NCI-H2196 treated with DMSO at 0.1 percent for 48 hours (cell line): ENCODE results near the gene UBAC2.

Experiments
- DNase-seq: peaks from one replicate; lab custom pipeline; 2025; ENCODE audit not compliant: unreplicated experiment; lab: John Stamatoyannopoulos, UW

Gene UBAC2

GRCh38 chr13:99374169-99374991 is 173.7 kb downstream of the UBAC2 start:
- no peak for DNase-seq

- DNase-seq, result no peak
These were observed 174.5 kb downstream of the UBAC2 start for GRCh38 chr13:99374994-99375737.

GRCh38 chr13:99375738-99376080 is 175.1 kb downstream of the UBAC2 start:
- no peak for DNase-seq

GRCh38 chr13:99376132-99376531 is 175.5 kb downstream of the UBAC2 start:
- no peak for DNase-seq

- no peak for DNase-seq
These were observed 176.3 kb downstream of the UBAC2 start for GRCh38 chr13:99376924-99377323.

- DNase-seq, result no peak
These were observed 177.0 kb downstream of the UBAC2 start for GRCh38 chr13:99377641-99378040.

- DNase-seq, result no peak
These were observed 178.5 kb downstream of the UBAC2 start for GRCh38 chr13:99378985-99379733.

- DNase-seq, result no peak
These were observed 179.5 kb downstream of the UBAC2 start for GRCh38 chr13:99379856-99380801.

- no peak for DNase-seq
These were observed 180.4 kb downstream of the UBAC2 start for GRCh38 chr13:99380921-99381645.

GRCh38 chr13:99381766-99382165 is 181.1 kb downstream of the UBAC2 start:
- no peak for DNase-seq

GRCh38 chr13:99382428-99383133 is 181.9 kb downstream of the UBAC2 start:
- DNase-seq, result no peak

- DNase-seq, result no peak
These were observed 182.9 kb downstream of the UBAC2 start for GRCh38 chr13:99383511-99383921.

GRCh38 chr13:99383946-99384345 is 183.3 kb downstream of the UBAC2 start:
- DNase-seq, result no peak

- no peak for DNase-seq
These were observed 183.8 kb downstream of the UBAC2 start for GRCh38 chr13:99384468-99384867.

- DNase-seq, result no peak
These were observed 184.5 kb downstream of the UBAC2 start for GRCh38 chr13:99385161-99385560.

- no peak for DNase-seq
These were observed 185.3 kb downstream of the UBAC2 start for GRCh38 chr13:99385940-99386339.

GRCh38 chr13:99386495-99386894 is 185.8 kb downstream of the UBAC2 start:
- no peak for DNase-seq

- no peak for DNase-seq
These were observed 186.5 kb downstream of the UBAC2 start for GRCh38 chr13:99386911-99387788.
